ENCODE results near the gene P3H1.

P3H1 gene

GRCh38 chr1:42773420-42773819, 6.6 kb upstream of the P3H1 start:
- no peak for TF ChIP-seq CTCF (conservative IDR thresholded peaks at IDR 0.05; ENCODE audit: low read depth, low read length)

GRCh38 chr1:42769811-42770210, 3.0 kb upstream of the P3H1 start:
- TF ChIP-seq CTCF (conservative IDR thresholded peaks at IDR 0.05; ENCODE audit: low read depth, low read length), result no peak
- H3K4me3 ChIP-seq (ENCODE audit: low read length), result no peak overlapping the region

More at GRCh38 chr1:42773420-42773819, 6.6 kb upstream of the P3H1 start:
- DNase-seq (ENCODE audit: low read depth), result no peak
- no peak overlapping the region for H3K4me3 ChIP-seq (ENCODE audit: low read length)

GRCh38 chr1:42768172-42768571, 1.3 kb upstream of the P3H1 start:
- H3K4me3 ChIP-seq (ENCODE audit: low read length), result peak overlapping the region; percentile 88
- DNase-seq (ENCODE audit: low read depth), result no peak
- no peak for TF ChIP-seq CTCF (conservative IDR thresholded peaks at IDR 0.05; ENCODE audit: low read depth, low read length)

More at GRCh38 chr1:42769811-42770210, 3.0 kb upstream of the P3H1 start:
- no peak for DNase-seq (ENCODE audit: low read depth)

- no peak for DNase-seq (ENCODE audit: low read depth)
Observed at GRCh38 chr1:42767510-42768000, 727 bp upstream of the P3H1 start.

GRCh38 chr1:42765832-42766740, 742 bp downstream of the P3H1 start:
- H3K4me3 ChIP-seq (ENCODE audit: low read length), result peak overlapping the region; percentile 88
- peak; percentile 70 for TF ChIP-seq CTCF (conservative IDR thresholded peaks at IDR 0.05; ENCODE audit: low read depth, low read length)
- DNase-seq (ENCODE audit: low read depth), result no peak

More at GRCh38 chr1:42767510-42768000, 727 bp upstream of the P3H1 start:
- no peak for TF ChIP-seq CTCF (conservative IDR thresholded peaks at IDR 0.05; ENCODE audit: low read depth, low read length)
- peak overlapping the region; percentile 88 for H3K4me3 ChIP-seq (ENCODE audit: low read length)

- TF ChIP-seq CTCF (conservative IDR thresholded peaks at IDR 0.05; ENCODE audit: low read depth, low read length), result no peak
- peak overlapping the region; percentile 88 for H3K4me3 ChIP-seq (ENCODE audit: low read length)
- no peak for DNase-seq (ENCODE audit: low read depth)
Observed at GRCh38 chr1:42765269-42765668, 1.6 kb downstream of the P3H1 start.

- no peak for DNase-seq (ENCODE audit: low read depth)
- no peak for TF ChIP-seq CTCF (conservative IDR thresholded peaks at IDR 0.05; ENCODE audit: low read depth, low read length)
- H3K4me3 ChIP-seq (ENCODE audit: low read length), result no peak overlapping the region
Observed at GRCh38 chr1:42762269-42762668, 4.6 kb downstream of the P3H1 start.

Data from retinal pigment epithelial cell (primary cell).